Endothelial cell (in vitro differentiated cells): ENCODE results near the gene FOXL1. TPM values are rescaled to one million over a fixed set of nuclear protein-coding genes. Genes with fewer than 3 reads are reported as not detected.

Experiments used
- DNase-seq: peaks from one replicate; pipeline ENCODE4 v3.0.0; 2021; ENCODE audit warnings: low spot score
- H3K27ac Mint-ChIP-seq: one replicate; pipeline ENCODE4 v1.8.0; 2021; ENCODE audit warnings: mixed read lengths, inconsistent platforms; ENCODE audit not compliant: unreplicated experiment
- H3K27me3 Mint-ChIP-seq: one replicate; pipeline ENCODE4 v1.8.0; 2021; ENCODE audit warnings: mild to moderate bottlenecking, moderate library complexity, mixed read lengths, inconsistent platforms; ENCODE audit not compliant: unreplicated experiment
- H3K36me3 Mint-ChIP-seq: one replicate; pipeline ENCODE4 v1.8.0; 2021; ENCODE audit warnings: mild to moderate bottlenecking, low read depth, mixed read lengths, inconsistent platforms; ENCODE audit not compliant: unreplicated experiment
- H3K4me1 Mint-ChIP-seq: one replicate; pipeline ENCODE4 v1.8.0; 2021; ENCODE audit warnings: mild to moderate bottlenecking, mixed read lengths, inconsistent platforms; ENCODE audit not compliant: unreplicated experiment
- H3K4me3 Mint-ChIP-seq: one replicate; pipeline ENCODE4 v1.8.0; 2021; ENCODE audit warnings: mild to moderate bottlenecking, mixed read lengths, inconsistent platforms; ENCODE audit not compliant: unreplicated experiment
- H3K9me3 Mint-ChIP-seq: one replicate; pipeline ENCODE4 v1.8.0; 2021; ENCODE audit warnings: mixed read lengths, inconsistent platforms; ENCODE audit not compliant: unreplicated experiment
- total RNA-seq: library from RNA; stranded (reverse); fragmentation: NEBNext Ultra II Directional; extraction: Animal tissue kit (Norgen Biotek cat#: 25700); gene quantifications from one replicate; pipeline ENCODE4 v1.2.1, GENCODE V29; 2021; ENCODE audit not compliant: unreplicated experiment
- TF ChIP-seq, protein P1 (sequence below): fragments of 200-600 bp; sonication (generic); IDR thresholded peaks from one replicate; pipeline ENCODE4 v1.5.0; 2021; ENCODE audit warnings: antibody characterized with exemption; ENCODE audit not compliant: unreplicated experiment

FOXL1 gene
- total RNA-seq, 1 donor from 2014 or later = 3.4 TPM

DNA sequence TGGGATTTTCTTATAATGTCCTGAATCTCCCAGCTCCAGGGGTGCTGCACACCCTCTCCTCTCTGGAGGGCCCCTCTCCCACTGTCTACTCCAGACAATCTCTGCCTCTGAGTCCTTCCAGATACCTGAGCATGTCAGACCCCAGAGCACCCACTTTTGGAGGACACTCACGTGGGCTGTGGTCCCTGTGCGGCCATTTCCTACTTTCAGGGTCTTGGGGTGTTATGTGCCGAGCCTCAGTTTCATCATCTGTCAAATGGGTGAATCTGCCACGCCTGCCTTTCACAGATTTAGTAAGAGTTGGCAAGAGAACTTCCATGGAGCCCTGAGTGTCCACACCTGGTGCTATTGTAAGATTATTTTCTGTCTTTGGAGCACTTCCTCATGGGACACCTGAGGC lies 3.7 kb upstream of the FOXL1 start:
- Mint-ChIP-seq H3K4me1 (peaks cover 57% of the 10 kb centered on the region), H3K36me3 (peaks cover 21% of the 10 kb centered on the region), H3K27ac (no peak overlapping the region), H3K9me3 (no peaks in the 10 kb centered on the region), H3K4me3 (no peak overlapping the region), H3K27me3 (peaks cover 23% of the 10 kb centered on the region)
- TF ChIP-seq, protein P1, sequence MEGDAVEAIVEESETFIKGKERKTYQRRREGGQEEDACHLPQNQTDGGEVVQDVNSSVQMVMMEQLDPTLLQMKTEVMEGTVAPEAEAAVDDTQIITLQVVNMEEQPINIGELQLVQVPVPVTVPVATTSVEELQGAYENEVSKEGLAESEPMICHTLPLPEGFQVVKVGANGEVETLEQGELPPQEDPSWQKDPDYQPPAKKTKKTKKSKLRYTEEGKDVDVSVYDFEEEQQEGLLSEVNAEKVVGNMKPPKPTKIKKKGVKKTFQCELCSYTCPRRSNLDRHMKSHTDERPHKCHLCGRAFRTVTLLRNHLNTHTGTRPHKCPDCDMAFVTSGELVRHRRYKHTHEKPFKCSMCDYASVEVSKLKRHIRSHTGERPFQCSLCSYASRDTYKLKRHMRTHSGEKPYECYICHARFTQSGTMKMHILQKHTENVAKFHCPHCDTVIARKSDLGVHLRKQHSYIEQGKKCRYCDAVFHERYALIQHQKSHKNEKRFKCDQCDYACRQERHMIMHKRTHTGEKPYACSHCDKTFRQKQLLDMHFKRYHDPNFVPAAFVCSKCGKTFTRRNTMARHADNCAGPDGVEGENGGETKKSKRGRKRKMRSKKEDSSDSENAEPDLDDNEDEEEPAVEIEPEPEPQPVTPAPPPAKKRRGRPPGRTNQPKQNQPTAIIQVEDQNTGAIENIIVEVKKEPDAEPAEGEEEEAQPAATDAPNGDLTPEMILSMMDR = no peak
- DNase-seq = no peak

DNA sequence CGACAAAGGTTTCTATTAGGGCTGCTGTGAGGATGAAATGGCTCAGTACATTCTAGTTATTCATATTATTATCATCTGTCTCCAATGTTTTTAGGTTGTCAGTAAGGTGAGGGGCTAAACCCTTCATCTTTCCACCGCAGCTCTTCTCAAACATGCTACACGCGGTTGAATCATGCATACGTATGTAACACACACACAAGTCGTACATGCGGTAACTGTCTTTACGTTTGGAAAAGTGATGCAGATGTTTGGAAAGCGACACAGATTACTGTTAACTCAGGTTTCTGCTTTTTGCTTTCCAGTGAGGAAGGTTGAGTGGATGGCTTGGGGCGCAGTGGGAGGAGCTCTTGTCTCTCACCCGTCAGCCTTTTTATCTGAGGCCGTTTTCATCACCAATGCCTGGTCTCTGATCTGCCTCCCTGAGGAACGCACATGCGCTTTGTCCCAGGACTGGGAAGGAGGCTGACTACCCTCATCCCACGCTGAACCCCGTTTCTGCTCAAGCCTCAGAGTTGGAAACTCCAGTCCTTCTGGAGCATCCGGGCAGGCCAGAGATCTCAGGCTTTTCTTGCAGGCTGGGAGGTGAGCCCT lies 3.2 kb upstream of the FOXL1 start:
- H3K4me3 Mint-ChIP-seq = peak overlapping the region; percentile 49
- DNase-seq = no peak
- TF ChIP-seq, protein P1 = no peak
- peaks cover 17% of the 10 kb centered on the region for H3K36me3 Mint-ChIP-seq
- no peaks in the 10 kb centered on the region for H3K9me3 Mint-ChIP-seq
- peaks cover 57% of the 10 kb centered on the region for H3K4me1 Mint-ChIP-seq
- H3K27ac Mint-ChIP-seq = no peak overlapping the region
- peaks cover 21% of the 10 kb centered on the region for H3K27me3 Mint-ChIP-seq

DNA sequence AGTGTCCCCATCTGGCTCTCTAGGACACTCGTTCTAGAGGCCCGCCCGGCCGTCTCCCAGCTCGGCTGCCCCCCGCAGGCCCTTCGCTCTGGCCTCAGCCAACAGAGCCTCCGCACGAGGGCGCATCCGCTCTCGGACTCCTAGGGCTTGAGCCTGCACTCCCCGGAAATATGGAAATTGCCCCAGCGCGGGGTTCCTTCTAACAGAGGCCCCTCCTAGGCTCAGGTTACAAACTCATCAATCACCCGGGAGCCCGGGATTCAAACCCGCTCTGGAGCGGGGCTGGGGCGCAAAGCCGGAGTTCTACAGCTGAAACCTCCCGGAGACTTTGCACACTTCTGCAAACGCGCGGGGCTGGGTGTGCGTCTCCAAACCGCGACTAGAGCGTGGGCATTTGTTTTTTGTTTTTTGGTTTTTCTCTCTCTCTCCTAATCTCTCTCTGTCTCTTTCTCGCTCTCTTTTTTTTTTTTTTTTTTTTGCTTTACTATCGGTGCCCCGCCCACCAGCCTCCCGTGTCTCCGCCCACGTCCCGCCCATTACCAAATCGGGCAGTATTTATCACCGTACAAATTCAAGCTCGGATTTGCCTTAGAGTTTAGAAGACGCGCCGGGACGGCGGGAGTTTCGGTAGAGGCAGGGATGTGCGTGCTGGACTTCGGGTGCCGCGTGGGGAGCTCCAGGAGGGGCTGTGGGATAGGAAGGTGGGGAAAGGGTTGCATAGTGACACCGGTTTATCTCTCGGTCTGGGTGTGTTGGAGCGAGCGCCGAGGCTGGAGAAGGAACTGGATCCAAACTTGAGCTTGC lies 2.4 kb upstream of the FOXL1 start:
- DNase-seq = peak; percentile 76
- H3K9me3 Mint-ChIP-seq = no peaks in the 10 kb centered on the region
- TF ChIP-seq, protein P1 = peak; percentile 35
- peaks cover 55% of the 10 kb centered on the region for H3K4me1 Mint-ChIP-seq
- peaks cover 21% of the 10 kb centered on the region for H3K27me3 Mint-ChIP-seq
- H3K4me3 Mint-ChIP-seq = peak overlapping the region; percentile 92
- H3K36me3 Mint-ChIP-seq = peaks cover 10% of the 10 kb centered on the region
- H3K27ac Mint-ChIP-seq = no peak overlapping the region

DNA sequence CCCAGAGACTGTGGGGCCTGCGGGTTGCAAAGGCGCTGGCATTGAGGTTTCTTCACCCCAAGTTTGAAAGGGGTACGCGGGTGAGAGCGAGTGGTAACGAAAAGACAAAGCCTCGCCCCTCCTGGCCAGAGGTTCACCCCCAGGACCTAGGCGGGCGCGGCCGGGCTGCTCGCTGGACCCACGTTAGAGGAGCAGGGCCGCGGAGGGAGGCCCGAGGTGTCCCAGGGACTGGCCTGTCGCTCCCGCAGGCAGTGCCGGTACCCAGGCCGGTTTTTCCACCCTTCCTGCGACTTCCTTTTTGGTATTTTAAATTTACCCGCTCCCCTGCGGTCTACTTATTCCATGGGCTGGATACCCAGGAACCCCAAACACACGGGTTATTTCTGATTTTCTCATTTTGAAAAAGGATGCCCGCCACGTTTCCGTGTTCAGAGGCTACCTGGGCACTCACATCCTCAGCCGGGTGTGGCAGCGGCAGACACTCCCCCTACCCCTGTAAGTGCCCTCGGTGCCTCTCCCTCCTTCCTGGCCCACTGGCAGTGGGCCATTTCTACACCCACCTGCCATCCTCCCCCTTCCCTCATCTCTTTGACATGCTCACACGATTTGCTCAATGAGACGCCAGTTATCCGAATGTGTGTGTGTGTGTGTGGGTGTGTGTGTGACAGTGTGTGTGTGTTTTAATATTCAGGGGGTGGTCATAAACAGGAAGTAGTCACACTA lies 1.6 kb upstream of the FOXL1 start:
- Mint-ChIP-seq H3K9me3 (no peaks in the 10 kb centered on the region), H3K27ac (peak overlapping the region; percentile 28), H3K27me3 (peaks cover 23% of the 10 kb centered on the region), H3K36me3 (peaks cover 8% of the 10 kb centered on the region), H3K4me1 (peaks cover 49% of the 10 kb centered on the region), H3K4me3 (peak overlapping the region; percentile 92)
- TF ChIP-seq, protein P1 = no peak
- DNase-seq = peak; percentile 21
